Activated CD4-positive, alpha-beta T cell treated with anti-CD3 and anti-CD28 coated beads, Interleukin-2, amount 50 U/mL, for 16 hours (primary cell): Measurements from ENCODE around the gene KIF1A.
"Not testable (repeated sequence)": the region's sequence is repeated elsewhere in the genome, so short reads cannot be mapped to it uniquely, and the experiment has no call there.

Source experiments
- DNase-seq: peaks from one replicate; pipeline ENCODE4 v3.0.0-alpha.2; 2020

Gene KIF1A

GRCh38 chr2:240714747-240715725 lies 105.0 kb downstream of the KIF1A start:
- no peak for DNase-seq

- DNase-seq: no peak
These were observed 105.9 kb downstream of the KIF1A start for GRCh38 chr2:240713928-240714746.

GRCh38 chr2:240713071-240713927 lies 106.7 kb downstream of the KIF1A start:
- DNase-seq: no peak

GRCh38 chr2:240712121-240712520 lies 107.9 kb downstream of the KIF1A start:
- no peak for DNase-seq

GRCh38 chr2:240711701-240712100 lies 108.3 kb downstream of the KIF1A start:
- no peak for DNase-seq

- no peak for DNase-seq
These were observed 108.7 kb downstream of the KIF1A start for GRCh38 chr2:240711296-240711695.

GRCh38 chr2:240708457-240708856 lies 111.6 kb downstream of the KIF1A start:
- DNase-seq: no peak

GRCh38 chr2:240707821-240708220 lies 112.2 kb downstream of the KIF1A start:
- no peak for DNase-seq

- no peak for DNase-seq
These were observed 112.8 kb downstream of the KIF1A start for GRCh38 chr2:240707043-240707756.

- DNase-seq: no peak
These were observed 114.7 kb downstream of the KIF1A start for GRCh38 chr2:240705204-240705791.

- no peak for DNase-seq
These were observed 115.4 kb downstream of the KIF1A start for GRCh38 chr2:240704651-240705050.

- no peak for DNase-seq
These were observed 116.3 kb downstream of the KIF1A start for GRCh38 chr2:240703417-240704341.

GRCh38 chr2:240702640-240703011 lies 117.4 kb downstream of the KIF1A start:
- DNase-seq: no peak

- no peak for DNase-seq
These were observed 118.0 kb downstream of the KIF1A start for GRCh38 chr2:240701736-240702639.

- DNase-seq: no peak
These were observed 118.8 kb downstream of the KIF1A start for GRCh38 chr2:240701091-240701735.

GRCh38 chr2:240700616-240701015 lies 119.4 kb downstream of the KIF1A start:
- not testable (repeated sequence) for DNase-seq

- DNase-seq: not testable (repeated sequence)
These were observed 120.2 kb downstream of the KIF1A start for GRCh38 chr2:240699835-240700234.

GRCh38 chr2:240698852-240699561 lies 121.0 kb downstream of the KIF1A start:
- not testable (repeated sequence) for DNase-seq
